ENCODE results near the gene PYHIN1.
"Not testable (repeated sequence)": the region's sequence is repeated elsewhere in the genome, so short reads cannot be mapped to it uniquely, and the experiment has no call there.

The PYHIN1 gene

DNA sequence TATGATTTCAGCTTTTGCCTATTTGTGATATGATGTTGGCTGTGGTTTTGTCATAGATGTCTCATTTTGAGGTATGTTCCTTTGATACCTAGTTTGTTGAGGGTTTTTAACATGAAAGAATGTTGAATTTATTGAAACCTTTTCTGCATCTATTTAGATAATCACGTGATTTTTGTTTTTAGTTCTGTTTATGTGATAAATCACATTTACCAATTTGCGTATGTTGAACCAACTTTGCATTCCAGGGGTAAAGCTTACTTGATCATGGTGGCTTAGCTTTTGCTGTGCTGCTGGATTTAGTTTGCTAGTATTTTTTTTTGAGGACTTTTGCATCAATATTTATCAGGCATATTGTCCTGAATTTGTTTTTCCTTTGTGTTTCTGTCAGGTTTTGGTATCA is 51.9 kb downstream of the PYHIN1 start:
- DNase-seq (ENCODE audit: low read depth) = no peak

- no peak for DNase-seq (ENCODE audit: low read depth)
Measured at GRCh38 chr1:158984386-158984785, 53.0 kb downstream of the PYHIN1 start.

DNA sequence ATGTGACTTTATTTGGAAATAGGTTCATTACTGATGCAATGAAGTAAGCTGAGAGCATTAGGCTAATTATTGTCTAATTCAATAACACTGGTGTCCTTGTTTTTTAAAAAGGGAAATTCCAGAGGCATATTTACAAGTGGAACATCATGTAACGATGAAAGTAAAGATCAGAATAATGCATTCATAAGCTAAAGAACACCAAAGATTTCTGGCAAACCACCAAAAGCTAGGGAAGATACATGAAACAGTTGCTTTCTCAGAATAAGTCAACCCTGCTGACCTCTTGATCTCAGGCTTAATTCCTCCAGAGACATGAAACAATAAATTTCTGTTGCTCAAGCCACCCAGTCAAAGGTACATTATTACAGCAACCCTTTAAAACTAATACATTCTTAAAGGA is 58.1 kb downstream of the PYHIN1 start:
- DNase-seq (ENCODE audit: low read depth) = no peak

DNA sequence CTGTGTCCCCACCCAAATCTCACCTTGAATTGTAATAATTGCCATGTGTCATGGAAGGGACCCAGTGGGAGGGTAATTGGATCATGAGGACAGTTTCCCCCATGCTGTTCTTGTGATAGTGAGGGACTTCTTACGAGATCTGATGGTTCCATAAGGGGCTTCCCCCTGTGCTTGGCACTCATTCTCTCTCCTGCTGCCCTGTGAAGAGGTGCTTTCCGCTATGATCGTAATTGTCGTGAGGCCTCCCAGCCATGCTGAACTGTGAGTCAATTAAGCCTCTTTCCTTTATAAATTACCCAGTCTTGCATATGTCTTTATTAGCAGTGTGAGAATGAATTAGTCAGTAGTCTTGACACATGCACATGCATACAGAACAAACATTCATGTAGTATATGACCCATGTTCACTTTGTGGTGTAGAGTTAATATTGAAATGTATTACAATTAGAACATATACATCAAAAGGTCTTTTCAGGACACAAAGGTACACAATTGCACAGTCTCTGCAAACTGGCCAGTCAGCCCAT is 61.5 kb downstream of the PYHIN1 start:
- no peak for DNase-seq (ENCODE audit: low read depth)

- no peak for DNase-seq (ENCODE audit: low read depth)
Measured at GRCh38 chr1:158996998-158997397, 65.6 kb downstream of the PYHIN1 start.

DNA sequence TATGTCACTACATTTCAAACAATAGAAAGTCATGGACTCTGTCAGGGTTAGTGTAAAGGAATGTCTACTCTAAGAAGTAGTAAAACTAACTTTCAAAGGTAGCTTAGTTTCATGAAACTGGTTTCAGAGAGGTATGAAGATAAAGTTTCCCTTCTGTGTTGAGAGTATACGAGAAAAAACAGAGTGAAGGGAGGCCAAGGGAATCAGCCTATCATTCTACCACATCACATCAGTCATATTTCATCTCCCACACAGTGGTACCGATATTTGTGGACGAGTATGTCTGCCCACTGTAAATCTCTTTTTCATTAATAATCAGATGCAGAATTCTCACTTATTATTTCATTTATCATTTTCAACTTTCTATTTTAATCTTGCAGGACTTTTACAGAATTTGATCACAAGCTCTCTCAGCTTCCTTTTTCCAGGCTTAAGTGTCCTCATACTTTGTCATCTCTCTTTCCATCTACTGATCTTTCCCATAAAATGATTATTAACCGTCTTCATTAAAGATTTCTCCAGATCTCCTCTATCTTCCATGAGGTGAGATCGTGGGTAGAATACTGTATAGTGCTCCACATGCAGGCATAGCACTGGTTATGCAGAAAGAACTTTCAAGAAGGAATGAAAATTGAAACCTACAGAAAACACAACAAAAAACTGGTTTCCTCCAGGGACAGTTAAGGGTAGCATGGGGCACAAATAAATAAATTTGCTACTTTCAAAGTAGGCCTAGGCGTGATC is 66.9 kb downstream of the PYHIN1 start:
- no peak for DNase-seq (ENCODE audit: low read depth)

DNA sequence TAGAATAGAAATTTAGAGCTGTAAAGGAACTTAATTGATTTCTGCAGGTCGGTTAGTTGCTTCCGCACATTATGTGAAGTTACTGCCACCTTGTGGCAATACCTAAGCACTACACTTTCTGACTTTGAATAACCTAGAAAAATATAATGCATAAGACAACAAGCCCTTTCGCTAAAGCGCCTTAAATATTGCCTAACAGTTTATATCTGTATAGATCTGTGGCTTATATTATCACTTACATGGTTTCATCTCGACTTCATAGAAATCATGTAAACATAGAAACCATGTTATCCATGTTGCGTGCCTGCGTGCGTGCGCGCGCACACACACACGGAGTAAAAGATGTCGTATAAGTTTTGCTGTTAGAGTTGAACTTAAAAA is 67.4 kb downstream of the PYHIN1 start:
- DNase-seq (ENCODE audit: low read depth) = no peak

DNA sequence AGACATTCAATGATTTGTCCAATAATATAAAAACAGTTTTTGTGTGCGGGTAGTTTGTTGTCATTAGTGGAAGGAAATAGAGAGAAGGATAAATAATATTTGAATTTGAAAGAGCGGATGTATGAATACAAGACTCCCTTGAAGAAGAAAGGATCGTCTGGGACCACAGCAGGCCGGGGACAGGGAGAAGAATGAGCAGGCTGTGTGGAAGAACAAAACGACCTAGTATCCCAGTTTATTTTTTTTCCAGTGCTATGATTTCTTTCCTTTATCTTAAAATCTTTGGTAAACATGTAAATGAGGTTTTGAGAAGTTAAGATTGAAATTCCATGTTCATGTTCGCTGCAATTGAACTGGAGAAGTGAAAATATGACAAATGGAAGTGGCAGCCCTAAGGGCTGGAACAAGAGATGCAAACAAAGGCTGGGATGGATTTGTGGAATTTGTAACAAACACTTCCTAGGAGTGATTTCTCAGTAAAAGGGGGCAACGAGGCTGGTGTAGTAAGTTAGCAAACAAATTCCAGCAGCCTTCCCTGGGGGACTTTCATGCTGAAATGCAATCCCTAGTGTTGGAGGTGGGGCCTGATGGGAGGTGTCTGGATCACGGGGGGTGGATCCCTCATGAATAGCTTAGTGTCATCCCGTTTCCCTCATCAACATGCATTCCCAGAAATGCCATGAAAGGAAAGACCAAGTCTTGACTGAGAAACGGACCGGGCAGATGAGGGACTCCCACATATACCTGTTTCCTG is 68.1 kb downstream of the PYHIN1 start:
- DNase-seq (ENCODE audit: low read depth) = no peak

GRCh38 chr1:159000070-159000409 is 68.7 kb downstream of the PYHIN1 start:
- no peak for DNase-seq (ENCODE audit: low read depth)

- DNase-seq (ENCODE audit: low read depth) = no peak
Measured at GRCh38 chr1:159000625-159001024, 69.3 kb downstream of the PYHIN1 start.

GRCh38 chr1:159005161-159005560 is 73.8 kb downstream of the PYHIN1 start:
- DNase-seq (ENCODE audit: low read depth) = no peak

GRCh38 chr1:159005676-159006075 is 74.3 kb downstream of the PYHIN1 start:
- DNase-seq (ENCODE audit: low read depth) = no peak

DNA sequence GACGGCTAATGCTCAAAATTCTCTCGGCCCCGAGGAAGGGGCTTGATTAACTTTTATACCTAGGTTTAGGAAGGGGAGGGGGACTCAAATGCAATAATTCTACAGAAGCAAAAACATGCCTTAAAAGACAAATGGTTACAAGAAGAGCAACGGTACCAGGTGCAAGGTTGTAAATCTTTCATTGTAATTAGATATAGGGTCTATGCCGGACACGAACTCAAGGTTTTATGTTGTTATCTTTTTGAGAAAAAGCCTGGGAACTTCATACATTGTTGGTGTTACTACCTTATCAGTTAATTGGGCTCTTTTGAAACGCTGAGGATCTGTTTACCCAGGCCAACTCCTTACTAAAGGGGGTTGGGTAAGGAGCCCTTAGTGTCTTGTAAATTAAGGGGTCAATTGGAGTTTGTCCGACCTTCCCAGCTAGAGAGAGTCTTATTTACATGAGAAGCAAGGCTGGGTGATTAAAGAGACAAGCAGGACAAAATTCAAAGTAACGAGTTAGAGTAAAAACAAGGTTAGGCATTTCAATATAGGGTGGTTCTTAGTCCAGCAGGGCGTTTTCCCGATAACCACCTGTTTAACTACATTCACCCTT is 75.0 kb downstream of the PYHIN1 start:
- not testable (repeated sequence) for DNase-seq (ENCODE audit: low read depth)

DNA sequence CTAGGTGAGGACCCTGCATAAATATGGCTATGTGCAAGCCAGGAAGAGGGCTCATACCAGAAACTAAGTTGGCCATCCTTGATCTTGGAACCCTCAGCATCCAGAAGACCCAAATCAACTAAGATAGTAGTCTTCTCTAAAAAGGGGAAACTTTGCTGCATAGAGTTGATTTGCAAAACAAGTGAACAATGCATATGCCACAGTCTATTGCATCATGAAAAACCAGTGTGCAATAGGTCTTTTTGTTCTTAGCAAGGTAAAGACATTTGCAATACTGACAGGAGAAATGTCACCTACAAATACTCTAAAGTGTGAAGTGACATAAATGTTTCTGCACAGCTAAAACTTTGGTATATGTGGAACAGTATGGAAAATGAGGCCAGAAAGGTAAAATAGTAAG is 76.4 kb downstream of the PYHIN1 start:
- DNase-seq (ENCODE audit: low read depth) = no peak

- DNase-seq (ENCODE audit: low read depth) = peak; percentile 25
Measured at GRCh38 chr1:159008744-159009188, 77.4 kb downstream of the PYHIN1 start.

GRCh38 chr1:159009287-159009686 is 77.9 kb downstream of the PYHIN1 start:
- no peak for DNase-seq (ENCODE audit: low read depth)

- DNase-seq (ENCODE audit: low read depth) = peak; percentile 20
Measured at GRCh38 chr1:159009704-159010361, 78.5 kb downstream of the PYHIN1 start, which contains the start of gene IFI16. Gene IFI16, plus strand, starts transcription at chr1:159009907. Its CDS starts 4,774 bp downstream, at chr1:159014681.

GRCh38 chr1:159010391-159010790 is 79.0 kb downstream of the PYHIN1 start:
- DNase-seq (ENCODE audit: low read depth) = no peak

GRCh38 chr1:159011001-159011400 is 79.6 kb downstream of the PYHIN1 start:
- not testable (repeated sequence) for DNase-seq (ENCODE audit: low read depth)

DNA sequence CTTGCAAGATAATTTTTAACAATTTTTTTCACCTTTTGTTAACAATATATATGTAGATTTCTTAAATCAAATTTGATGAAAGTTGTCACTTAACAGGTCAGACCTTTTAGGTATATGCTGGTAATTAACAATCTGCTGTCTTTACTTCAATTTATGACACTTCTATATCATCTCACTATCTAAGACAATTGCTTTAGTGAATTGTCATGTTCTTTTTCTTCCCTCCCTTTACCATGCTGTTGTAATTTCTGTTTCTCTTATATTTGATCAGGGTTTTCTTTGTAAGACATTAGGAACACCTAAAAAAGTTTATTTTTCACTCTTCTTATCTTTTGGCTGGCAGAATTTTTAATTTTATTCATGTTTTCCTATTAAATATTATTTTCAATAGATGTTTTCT is 80.4 kb downstream of the PYHIN1 start:
- no peak for DNase-seq (ENCODE audit: low read depth)

DNA sequence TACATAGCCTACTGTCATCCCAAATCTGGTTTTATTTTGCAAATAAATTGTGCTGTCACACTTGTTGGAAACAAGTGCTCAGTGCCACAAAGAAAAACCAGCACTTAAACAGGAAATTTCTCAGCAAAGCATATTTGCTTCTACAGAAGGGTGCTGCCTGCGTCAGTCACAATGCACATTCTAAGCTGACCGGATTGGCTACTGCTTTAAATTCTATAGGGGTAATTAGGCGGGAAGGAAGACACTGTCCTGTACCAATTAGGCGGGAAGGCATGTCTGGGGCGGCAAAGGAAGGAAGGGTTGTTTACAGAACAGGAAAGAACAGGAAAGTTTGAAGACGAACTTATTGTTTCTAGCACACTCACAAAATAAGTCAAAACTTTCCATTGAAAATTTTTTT is 81.1 kb downstream of the PYHIN1 start:
- DNase-seq (ENCODE audit: low read depth) = no peak

DNA sequence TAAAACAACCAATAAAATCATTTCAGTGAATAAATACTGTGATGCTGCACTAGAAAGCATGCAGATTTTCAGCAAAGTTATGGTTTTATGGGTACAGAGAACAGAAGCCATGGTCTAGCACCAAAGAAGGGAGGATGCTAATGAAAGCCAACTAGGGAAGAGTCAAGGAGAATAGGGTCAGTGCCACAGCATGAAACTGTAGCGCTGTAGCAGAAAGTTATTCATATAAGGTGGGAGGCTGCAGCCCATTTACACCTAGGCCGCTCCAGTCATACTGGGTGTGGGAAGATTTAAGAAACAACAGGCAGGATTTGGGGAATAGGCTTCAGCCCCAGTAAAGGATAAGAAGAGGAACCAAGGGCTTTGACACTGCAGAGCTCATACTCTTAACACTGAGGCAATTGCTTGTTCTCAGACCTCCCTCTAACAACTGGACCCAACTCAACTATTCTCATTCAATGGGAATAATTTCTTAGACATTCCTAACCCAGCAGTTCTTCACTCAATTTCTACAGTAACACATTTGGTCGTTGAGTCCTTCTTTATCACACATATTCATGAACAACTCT is 82.7 kb downstream of the PYHIN1 start:
- no peak for DNase-seq (ENCODE audit: low read depth)
